Activated CD4-positive, alpha-beta T cell treated with anti-CD3 and anti-CD28 coated beads for 24 hours (primary cell): ENCODE measurements around the gene FRS3.
"Not testable (repeated sequence)": the region's sequence is repeated elsewhere in the genome, so short reads cannot be mapped to it uniquely, and the experiment has no call there.

ENCODE experiments used
- DNase-seq, 2 donors: peaks; one replicate each; pipeline ENCODE4 v3.0.0-alpha.2; 2020; ENCODE audit warnings: low read depth in 2 of 2

The FRS3 gene

GRCh38 chr6:41768545-41769308 lies 11.0 kb downstream of the FRS3 start:
- DNase-seq, result no peak

- no peak for DNase-seq
These were observed 12.4 kb downstream of the FRS3 start for GRCh38 chr6:41767112-41767833.

- not testable (repeated sequence) for DNase-seq
These were observed 13.5 kb downstream of the FRS3 start for GRCh38 chr6:41766043-41766664.

DNA sequence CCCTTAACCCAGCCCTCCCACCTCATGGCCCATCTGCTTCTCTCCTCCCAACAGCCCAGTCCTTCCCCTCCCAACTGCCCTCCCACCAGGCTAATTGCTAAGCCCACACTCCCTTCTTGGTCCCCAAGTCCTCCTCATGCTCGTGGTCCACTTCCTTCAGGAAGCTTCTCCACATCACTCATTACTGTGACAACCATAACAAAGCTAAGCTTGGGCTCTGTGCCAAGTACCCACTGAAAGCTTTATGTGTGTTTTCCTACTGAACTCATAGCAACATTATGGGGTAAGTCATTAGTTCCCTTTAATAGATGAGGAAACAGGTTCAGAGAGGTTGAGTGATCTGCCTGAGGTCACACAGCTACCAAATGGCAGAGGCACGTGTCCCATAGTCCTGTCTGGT lies 16.2 kb downstream of the FRS3 start:
- no peak for DNase-seq

DNA sequence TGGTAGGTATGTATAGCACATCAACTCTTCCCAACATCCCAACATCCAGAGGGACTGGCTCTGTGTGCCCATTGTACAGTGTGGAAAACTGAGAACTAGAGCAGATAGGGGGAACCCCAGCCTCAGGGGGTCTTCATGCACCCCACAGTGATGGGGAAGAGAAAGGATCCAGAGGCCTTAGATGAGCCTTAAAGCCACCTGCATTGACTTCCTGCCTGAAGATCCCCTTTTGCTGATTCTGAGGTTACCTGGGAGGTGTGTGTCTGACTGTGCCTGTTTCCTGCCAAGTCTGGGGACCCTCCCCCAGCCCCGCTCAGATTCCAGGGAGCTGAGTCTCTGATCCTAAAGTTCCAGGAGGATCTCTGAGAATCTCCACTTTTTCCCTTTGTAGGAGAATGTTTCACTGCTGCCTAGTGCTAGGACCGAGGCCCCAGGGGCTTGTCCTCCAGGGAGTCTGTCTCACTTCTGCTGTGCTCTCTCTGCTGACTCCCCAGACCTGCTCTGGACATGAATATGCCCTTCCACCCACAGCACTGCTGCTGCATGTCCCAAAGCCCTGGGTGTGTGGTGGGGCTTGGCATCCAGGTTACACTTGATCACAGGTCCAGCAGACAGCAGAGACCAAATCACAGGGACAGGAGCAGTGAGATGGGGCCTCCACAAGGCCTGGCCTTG lies 19.7 kb downstream of the FRS3 start:
- no peak for DNase-seq

GRCh38 chr6:41759106-41759904 lies 20.4 kb downstream of the FRS3 start:
- no peak for DNase-seq

DNA sequence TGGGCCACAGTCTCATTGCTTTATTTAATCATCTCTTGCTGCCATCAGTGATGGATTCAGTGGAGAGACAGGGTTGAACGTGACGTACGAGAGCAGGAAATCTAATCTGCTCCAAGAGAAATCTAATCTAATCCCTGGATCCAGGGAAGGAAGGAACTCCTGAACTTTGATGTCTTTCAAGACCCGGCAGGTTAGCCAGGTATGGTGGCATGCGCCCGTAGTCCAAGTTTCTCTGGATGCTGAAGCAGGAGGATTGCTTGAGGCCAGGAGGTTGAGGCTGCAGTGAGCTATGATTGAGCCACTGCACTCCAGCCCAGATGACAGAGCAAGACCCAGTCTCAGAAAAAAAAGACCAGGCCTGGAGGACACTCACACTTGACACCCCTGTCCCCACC lies 21.1 kb downstream of the FRS3 start:
- DNase-seq, result no peak

- no peak for DNase-seq
These were observed 21.6 kb downstream of the FRS3 start for GRCh38 chr6:41757931-41758640.

GRCh38 chr6:41757271-41757670 lies 22.4 kb downstream of the FRS3 start:
- DNase-seq, result no peak

- no peak for DNase-seq
These were observed 23.3 kb downstream of the FRS3 start for GRCh38 chr6:41756354-41756753.

- DNase-seq, result no peak
These were observed 23.8 kb downstream of the FRS3 start for GRCh38 chr6:41755895-41756294.

DNA sequence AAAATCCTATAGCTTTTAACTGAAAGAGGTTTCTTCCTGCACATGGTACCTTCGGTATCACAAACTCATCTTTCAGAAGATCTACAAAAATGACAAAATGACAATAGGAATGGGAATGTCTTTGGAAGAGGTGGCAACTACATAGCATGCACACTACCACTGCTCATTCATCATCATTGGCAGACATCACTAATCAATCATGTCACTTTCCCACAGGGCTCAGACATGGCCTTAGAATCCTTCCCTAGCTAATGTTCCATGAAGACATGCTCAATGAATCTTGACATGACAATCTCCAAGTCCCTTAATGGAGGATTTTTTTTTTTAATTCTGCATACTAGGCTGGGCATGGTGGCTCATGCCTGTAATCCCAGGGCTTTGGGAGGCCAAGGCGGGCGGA lies 29.3 kb downstream of the FRS3 start:
- no peak for DNase-seq

- DNase-seq, result no peak
These were observed 31.2 kb downstream of the FRS3 start for GRCh38 chr6:41748542-41748941.

DNA sequence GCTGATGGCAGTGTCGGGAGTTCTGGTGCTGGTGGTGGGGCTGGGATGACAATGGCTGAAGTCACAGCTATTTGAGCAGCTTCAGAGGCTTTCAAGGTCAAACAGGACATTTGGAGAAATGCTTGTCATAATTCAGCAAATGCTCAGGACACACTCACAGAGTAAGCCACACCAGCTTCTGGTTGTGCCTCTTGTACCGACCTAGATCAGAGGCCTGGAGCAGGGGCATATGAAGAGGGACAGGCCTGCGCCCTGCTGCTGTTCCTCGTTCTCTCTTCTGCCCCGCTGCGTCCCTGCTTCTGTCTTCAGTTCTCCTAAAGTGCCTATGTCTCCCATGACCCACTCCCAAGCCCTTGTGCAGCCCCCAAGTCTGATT lies 31.6 kb downstream of the FRS3 start:
- no peak for DNase-seq

- no peak for DNase-seq
These were observed 32.2 kb downstream of the FRS3 start, which contains the start of gene PGC for GRCh38 chr6:41747256-41748101. PGC (minus strand) TSS chr6:41747397; CDS start chr6:41747334, 63 bp downstream.

DNA sequence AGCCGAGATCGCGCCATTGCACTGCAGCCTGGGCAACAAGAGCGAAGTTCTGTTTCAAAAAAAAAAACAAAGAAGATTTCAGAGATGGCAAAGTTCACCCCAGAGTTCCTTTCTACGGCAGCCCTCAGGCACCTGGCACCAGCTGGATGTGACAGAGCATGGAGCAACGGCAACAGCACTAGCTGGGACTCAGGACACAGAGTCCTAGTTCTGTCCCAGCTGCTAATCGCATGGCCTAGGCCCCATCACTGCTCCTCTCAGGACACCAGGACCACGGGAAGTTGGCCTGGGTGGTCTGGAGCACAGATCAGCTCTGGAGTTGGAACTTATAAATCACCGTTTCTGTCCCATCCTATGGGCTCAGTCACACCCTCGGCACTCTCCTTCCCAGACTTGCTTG lies 33.6 kb downstream of the FRS3 start:
- DNase-seq, result no peak

DNA sequence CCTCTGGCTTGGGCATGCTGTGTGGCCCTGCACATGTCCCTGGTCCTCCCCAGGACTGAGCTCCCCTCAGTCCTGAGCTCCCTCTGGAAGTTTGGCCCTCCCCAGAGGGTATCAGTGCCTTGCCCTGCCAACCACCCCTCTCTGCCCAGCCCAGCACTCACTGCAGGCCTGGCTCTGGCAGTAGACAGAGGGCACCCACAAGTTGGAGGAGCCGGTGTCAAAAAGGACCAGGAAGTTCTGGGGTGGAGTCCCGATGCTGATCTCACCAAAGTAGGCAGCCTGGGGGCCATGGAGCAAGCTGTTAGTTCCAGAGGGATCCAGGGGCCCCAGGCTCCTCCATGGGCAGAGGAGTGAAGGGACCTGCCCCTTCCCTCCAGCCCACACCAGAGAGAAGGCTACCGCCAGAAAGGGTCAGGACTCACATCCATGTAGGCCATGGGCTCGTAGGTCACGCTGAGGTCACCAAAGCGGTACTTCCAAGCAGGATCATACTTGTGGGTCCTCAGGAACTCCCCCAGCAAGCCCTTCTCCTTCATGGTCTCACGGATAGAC lies 35.4 kb downstream of the FRS3 start:
- no peak for DNase-seq

- no peak for DNase-seq
These were observed 36.1 kb downstream of the FRS3 start for GRCh38 chr6:41743406-41744235.
